Ishikawa (cell line): ENCODE data around the gene KIAA0513.

Source experiments
- CREB1 ChIP-seq: IDR thresholded peaks from 2 replicates; pipeline ENCODE4 v1.6.1; 2012; ENCODE audit warnings: low read depth
- EGR1 ChIP-seq: IDR thresholded peaks from 2 replicates; pipeline ENCODE4 v1.6.1; 2012
- EP300 ChIP-seq: IDR thresholded peaks from 2 replicates; pipeline ENCODE4 v1.6.1; 2012; ENCODE audit warnings: borderline replicate concordance
- FOXM1 ChIP-seq: IDR thresholded peaks from 2 replicates; pipeline ENCODE4 v1.6.1; 2012; ENCODE audit warnings: low read depth, borderline replicate concordance
- RAD21 ChIP-seq: IDR thresholded peaks from 2 replicates; pipeline ENCODE4 v1.6.1; 2012; ENCODE audit warnings: low read depth
- TAF1 ChIP-seq: IDR thresholded peaks from 2 replicates; pipeline ENCODE4 v1.6.1; 2012; ENCODE audit warnings: low read depth, mild to moderate bottlenecking
- TCF12 ChIP-seq: IDR thresholded peaks from 2 replicates; pipeline ENCODE4 v1.6.1; 2012; ENCODE audit warnings: low read depth
- TEAD4 ChIP-seq: IDR thresholded peaks from 2 replicates; pipeline ENCODE4 v1.6.1; 2012
- YY1 ChIP-seq: IDR thresholded peaks from 2 replicates; pipeline ENCODE4 v1.6.1; 2012; ENCODE audit warnings: low read depth
- TF ChIP-seq, protein P1 (sequence below): IDR thresholded peaks from 2 replicates; pipeline ENCODE4 v1.6.1; 2012
- TF ChIP-seq, protein P2 (sequence below): IDR thresholded peaks from 2 replicates; pipeline ENCODE4 v1.6.1; 2012; ENCODE audit warnings: low read depth, mild to moderate bottlenecking

DNA sequence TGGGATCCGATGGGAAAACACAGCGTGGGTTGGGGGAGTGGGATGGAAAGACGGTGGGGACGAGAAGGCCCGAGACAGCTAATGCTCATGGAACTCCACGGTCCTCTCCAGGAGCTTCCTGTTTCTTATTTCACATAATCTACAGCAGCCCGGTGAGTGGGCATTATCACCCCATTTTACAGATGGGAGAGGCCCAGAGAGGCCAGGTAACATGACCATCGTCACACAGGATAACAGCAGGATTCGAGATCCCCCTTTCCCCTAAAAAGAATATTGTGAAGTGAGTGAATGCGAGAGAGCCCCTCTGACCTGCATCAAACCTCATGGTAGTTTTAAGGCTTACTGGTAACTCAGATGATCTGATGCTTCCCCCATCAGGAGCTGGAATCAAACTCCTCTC lies 72.7 kb downstream of the KIAA0513 start:
- TF ChIP-seq TEAD4: no peak
- TF ChIP-seq, protein P1, sequence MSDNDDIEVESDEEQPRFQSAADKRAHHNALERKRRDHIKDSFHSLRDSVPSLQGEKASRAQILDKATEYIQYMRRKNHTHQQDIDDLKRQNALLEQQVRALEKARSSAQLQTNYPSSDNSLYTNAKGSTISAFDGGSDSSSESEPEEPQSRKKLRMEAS: no peak
- TF ChIP-seq TAF1: no peak
- no peak for TF ChIP-seq EGR1
- TF ChIP-seq CREB1: no peak
- TF ChIP-seq TCF12: no peak
- no peak for TF ChIP-seq FOXM1
- no peak for TF ChIP-seq EP300
- TF ChIP-seq, protein P2, sequence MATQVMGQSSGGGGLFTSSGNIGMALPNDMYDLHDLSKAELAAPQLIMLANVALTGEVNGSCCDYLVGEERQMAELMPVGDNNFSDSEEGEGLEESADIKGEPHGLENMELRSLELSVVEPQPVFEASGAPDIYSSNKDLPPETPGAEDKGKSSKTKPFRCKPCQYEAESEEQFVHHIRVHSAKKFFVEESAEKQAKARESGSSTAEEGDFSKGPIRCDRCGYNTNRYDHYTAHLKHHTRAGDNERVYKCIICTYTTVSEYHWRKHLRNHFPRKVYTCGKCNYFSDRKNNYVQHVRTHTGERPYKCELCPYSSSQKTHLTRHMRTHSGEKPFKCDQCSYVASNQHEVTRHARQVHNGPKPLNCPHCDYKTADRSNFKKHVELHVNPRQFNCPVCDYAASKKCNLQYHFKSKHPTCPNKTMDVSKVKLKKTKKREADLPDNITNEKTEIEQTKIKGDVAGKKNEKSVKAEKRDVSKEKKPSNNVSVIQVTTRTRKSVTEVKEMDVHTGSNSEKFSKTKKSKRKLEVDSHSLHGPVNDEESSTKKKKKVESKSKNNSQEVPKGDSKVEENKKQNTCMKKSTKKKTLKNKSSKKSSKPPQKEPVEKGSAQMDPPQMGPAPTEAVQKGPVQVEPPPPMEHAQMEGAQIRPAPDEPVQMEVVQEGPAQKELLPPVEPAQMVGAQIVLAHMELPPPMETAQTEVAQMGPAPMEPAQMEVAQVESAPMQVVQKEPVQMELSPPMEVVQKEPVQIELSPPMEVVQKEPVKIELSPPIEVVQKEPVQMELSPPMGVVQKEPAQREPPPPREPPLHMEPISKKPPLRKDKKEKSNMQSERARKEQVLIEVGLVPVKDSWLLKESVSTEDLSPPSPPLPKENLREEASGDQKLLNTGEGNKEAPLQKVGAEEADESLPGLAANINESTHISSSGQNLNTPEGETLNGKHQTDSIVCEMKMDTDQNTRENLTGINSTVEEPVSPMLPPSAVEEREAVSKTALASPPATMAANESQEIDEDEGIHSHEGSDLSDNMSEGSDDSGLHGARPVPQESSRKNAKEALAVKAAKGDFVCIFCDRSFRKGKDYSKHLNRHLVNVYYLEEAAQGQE: no peak
- no peak for TF ChIP-seq YY1
- no peak for TF ChIP-seq RAD21
